NCI-H128 (cell line): ENCODE data around the gene CRYBG1.

Experiments used
- DNase-seq: peaks from one replicate; lab custom pipeline; 2025; ENCODE audit not compliant: unreplicated experiment; lab: John Stamatoyannopoulos, UW

The CRYBG1 gene

DNA sequence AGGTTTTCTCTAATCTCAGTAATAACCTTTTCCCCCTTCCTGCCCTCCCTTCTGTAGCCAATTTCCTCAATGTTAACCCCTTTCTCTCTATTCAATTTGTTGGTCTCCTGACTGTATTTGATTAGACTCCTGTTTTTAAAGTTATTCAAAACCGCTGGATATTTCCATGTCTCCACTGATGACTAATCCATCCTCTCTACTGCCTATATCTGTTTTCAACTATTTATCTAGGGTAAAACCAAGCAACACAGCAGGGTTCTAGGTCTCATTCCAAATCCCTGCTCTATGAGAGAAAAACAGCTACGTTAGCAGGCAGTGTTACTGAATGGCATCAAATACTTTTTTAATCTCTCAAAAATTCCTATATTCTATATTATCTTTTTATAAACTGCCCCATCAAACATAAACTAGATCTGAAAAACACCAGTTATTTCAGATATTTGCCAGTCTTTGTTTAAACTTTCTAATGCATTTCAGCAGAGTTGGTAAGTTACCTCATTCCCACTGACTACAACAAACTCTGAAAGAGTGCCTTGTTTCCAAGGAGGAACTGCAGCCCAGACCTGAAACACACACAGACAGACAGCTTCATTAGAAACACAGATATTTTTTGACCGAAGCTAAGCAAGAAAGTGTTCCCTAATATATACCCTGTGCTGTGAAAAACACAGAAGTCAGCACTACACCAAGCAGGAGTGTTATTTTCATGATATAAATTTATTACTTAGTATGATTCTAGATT, 260.6 kb downstream of the CRYBG1 start:
- DNase-seq = no peak
